Inflammatory macrophage treated with lipopolysaccharide for 4 hours (primary cell): ENCODE measurements around the gene DOCK4.

ENCODE experiments used
- DNase-seq: peaks from one replicate; pipeline ENCODE4 v3.0.0-alpha.2; 2020

The DOCK4 gene

DNA sequence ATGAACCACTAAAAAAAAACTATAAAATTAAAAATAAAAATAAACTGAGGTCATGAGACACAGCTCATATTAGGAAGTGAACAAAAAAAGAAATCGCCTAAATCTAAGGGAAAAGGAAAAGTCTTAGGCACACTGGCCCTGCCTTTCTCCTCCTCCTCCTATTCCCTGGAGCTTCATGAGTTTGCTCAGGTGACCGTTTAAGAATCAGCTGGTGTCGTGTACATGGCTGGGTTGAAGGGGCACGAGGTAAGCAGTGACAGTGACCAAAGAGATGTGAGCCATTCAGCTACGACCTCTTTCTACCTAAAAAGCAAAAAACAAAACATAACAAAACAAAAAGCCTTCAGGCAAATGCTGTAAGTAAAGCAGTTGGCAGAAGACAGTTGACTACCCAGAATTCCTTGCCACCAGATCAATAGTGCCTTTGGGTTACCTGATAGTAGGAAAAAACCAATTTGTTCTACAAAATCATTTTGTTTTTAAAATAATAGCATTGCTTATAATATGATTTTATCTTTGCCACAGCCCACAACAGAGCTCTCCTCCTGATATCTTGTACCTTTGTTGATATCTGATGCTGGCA, 135.4 kb downstream of the DOCK4 start:
- DNase-seq, result no peak

DNA sequence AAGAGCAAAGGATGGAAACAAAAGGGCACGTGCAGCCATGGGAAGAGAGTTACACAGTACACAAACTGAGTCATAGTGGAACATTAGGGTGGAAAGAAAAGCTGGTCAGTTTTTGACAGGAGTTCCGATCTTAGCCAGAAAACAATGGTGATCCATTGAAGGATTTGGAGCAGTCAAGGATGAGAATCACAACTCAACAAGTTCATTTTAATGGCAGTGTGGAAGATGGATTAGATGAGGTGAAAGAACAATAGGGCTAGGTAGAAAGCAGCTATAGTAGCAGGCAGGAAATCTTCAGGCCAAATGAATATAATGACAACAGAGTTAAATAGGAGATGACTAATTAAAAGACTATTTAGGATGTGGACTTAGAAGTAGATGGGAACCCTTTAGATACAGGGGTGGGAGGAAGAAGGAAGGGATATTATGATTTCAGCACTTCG, 136.3 kb downstream of the DOCK4 start:
- DNase-seq, result peak; percentile 35

DNA sequence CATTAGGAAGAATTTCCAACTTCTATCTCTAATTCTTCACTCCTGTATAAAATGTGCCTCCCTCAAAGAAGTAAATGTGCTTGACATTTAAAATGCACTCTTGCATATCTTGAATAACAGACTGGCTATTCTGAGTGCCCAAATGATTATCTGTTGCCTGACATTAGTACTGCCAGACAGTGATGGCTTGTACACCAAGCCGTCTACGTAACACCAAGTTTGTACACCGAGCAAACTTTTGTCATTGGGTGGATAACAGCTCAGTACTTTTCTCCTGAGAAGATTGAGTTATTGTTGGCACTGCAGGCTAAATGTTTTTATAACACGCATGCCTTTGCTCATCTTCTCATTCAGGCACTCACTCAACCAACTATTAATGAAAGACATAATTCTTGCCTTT, 137.2 kb downstream of the DOCK4 start:
- DNase-seq, result no peak

DNA sequence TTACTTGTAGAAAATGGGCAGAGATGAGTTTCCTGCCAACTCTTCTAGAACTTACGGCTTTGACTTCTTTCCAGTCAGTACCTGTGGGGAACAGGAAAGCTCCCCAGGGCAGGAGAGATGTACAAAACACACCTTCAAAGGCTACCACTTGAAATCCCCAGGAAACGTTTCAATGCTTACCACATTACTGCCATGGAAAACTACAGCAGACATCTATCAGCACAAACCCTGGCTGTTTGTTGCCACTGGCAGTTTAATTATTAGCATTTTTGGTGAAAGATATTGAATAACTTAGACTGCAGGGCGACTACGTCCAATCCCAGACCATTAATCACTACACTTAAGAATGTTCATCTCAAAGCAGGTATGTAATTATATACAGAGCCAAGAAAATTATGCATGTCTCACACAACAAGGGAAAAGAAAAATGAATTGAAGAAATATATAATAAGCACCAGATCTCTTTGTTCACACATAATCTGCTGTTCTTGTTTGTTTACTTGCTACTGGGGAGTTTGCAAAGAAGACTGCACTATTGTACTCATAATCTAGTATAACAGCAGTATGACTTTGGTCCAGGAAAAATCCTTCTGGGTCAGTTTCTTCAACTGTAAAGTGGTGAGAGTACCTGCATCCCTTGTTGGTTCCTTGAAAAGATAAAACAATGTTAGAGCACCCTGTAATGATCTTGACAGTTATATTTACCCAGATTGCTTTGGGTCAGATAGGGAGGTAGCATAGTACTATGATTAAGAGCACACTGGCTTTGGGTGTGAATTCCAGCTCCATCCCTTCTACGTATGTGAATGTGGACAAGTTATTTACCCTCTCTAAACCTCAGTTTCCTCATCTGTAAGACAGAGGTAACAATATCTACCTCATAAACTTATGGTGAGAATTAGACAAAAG, 138.3 kb downstream of the DOCK4 start:
- no peak for DNase-seq

DNA sequence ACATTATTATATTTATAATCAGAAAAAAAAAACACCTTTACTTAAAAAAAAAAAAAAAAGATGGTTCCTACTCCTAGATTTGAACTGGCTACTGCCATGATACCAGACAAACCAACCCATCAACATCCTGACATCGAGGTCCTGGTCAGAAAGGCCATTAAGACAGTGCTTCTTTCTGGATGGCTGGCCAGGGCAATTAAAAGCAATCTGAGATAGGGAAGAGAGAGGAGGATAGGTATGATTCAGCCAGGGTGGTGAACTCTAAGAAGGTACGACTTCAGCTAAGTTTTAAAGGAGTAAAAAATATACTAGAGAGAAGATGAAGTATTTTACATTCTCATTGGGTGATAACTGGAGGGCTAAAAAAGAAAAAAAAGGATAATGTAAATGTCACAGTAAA, 139.0 kb downstream of the DOCK4 start:
- DNase-seq, result no peak

DNA sequence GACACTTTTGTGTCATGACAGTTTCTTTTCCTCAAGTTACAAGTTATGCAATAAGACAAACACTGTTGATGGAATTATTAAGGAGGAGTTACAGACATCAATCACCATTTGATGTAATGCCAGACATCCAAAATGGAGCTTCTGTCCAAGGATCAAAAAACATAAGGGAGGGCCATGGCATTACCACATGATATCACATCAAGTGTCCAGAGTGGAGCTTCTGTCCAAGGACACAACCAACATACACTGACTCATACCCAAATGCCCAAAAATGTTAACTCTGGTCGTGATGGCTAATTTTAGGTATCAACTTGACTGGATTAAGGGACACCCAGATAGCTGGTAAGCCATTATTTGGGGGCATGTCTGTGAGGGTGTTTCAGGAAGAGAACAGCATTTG, 140.4 kb downstream of the DOCK4 start:
- peak; percentile 52 for DNase-seq

DNA sequence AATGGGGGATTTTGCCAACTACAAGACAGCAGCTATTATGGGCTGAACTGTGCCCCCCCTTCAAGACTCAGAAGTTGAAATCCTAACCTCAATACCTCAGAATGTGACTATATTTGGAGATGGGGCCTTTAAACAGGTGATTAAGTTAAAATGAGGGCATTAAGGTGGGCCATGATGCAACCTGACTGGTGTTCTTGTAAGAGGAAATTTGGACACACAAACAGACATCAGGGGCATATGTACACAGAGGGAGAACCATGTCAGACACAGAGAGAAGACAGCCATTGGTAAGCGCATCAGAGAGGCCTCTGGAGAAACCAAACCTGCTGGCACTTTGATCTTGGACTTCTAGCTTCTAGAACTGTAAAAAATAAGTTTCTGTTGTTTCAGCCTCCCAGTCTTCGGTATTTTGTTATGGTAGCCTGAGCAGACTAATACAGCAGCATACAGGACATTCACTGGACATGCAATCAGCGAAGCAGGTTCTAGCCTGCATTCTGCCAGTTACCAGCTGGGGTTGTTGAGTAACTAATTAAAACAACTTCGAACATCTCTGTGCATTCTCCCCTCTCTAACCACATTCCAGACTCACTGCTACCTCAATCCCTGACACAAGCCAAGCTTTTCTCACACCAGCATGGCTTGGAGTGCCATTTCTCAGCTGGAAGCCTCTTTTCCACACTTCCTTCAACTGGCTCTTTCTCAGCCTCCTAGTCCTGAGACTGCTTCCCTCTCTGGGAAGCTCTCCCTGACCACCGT, 141.4 kb downstream of the DOCK4 start:
- DNase-seq, result no peak

DNA sequence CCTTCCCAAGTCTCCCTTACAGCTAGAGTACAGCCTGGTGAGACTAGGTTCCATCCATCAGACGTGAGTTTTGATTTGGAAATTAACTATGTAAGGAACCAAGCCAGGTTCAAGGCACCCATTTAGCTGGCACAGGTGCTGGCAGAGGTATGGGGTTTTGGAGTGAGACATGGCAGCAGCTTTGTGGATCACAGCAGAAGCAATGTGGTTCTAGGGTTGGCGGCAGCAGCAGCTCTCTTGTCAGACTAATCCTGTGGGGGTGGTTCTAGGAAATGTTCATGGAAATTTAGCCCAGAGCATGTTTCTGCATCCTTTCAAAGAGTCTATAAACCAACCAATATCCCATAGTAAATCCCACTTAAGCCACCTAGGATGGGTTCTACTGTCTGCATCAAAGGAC, 142.2 kb downstream of the DOCK4 start:
- no peak for DNase-seq

DNA sequence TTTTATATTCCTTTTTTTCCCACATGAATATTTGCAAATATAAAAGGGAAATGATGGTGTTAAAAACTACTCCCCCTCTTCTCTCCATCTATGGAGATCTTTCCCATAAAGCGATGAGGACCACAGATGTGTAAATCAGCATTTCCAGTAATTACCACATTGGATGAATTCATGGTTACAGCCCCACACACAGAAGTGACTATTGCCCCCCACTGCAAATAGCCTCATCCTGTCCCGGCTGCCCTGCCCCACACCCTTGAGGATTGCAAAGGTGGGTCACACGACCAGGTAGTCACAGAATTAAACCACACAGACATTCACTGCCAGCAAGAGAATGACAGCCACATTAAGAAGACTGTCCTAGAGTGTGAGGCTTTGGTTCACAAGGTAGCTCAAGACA, 145.1 kb downstream of the DOCK4 start:
- DNase-seq, result no peak

DNA sequence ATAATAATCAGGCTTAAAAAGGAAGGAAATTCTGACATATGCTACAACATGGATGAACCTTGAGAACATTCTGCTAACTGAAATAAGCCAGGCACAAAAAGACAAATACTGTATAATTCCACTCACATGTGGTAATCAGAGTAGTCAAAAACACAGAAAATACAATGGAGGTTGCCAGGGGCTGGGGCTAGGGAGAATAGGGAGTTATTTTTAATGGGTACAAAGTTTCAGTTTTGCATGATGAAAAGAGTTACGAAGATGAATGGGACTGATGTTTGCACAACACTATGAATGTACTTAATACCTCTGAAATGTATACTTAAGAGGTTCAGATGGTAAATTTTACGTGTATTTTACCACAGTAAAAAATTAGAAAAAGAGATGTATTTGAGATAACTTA, 145.6 kb downstream of the DOCK4 start:
- no peak for DNase-seq

DNA sequence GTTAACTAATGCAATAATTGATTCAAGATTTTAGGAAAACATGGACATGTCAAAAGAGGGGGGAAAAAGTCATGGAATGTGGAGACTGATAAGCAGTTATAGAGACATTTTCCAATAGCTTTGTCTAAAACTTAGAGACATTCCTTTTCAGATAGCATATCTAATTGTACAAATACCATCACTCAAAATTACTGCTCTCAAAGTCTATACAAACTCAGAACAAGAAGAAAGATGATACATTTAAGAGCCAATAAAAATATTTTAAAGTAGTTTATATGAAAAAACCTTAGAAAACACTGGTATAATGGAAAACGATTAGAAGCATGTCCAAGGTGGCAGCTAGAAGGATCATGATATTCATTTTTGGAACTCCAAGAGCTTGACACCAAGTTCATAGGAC, 146.5 kb downstream of the DOCK4 start:
- no peak for DNase-seq

DNA sequence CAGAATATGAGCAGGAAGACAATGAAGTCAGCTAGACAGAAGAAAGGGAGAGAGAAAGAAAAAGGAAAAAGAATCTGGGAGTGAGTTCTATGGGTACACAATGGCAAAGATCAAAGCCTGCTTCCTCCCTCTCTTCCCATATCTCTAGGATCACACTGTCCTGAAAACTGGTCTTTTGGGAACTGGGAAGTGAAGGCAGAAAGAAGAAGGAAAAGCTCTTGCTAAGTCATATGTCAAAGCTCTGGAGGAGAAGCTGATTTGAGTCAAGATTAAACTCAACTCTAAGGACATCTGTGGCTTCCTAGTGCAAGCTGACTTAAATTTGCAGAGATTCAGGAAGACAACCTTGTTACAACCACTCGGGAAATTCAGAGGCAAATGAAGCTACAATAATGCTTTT, 147.5 kb downstream of the DOCK4 start:
- DNase-seq, result peak; percentile 50

DNA sequence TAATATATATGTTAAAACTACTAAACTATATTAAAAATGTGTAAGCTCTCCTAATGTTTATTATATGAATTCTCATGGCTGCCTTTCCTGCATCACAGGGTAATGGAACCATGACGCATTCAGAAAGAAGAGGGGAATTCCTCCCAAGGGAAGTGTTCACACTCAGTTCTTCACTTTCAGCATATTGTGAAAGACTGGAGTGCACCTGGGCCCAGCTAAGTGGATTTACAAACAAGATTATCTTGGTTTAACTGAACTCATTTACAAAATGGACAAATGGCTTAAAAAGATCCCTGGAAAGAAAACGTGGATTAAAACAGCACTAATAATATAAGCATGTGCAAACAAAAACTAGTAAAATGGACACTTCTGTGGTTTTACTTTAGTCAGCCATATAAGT, 149.8 kb downstream of the DOCK4 start:
- DNase-seq, result peak; percentile 93

DNA sequence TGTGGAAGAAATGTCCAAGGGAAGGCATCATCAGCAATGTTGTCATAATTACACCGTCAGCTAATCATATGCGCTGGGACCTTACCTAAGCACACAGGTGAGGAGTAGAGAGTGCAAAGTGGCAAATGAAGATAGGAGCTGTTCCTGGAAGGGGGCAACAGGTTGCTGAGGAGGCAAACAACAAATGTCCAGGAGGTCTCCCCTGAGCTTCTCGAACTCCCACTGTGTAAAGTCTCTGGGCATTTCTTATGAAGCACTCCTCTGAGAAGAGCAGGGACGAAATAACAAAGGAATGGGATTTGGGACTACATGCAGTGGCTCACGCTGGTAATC, 152.5 kb downstream of the DOCK4 start:
- DNase-seq, result no peak

DNA sequence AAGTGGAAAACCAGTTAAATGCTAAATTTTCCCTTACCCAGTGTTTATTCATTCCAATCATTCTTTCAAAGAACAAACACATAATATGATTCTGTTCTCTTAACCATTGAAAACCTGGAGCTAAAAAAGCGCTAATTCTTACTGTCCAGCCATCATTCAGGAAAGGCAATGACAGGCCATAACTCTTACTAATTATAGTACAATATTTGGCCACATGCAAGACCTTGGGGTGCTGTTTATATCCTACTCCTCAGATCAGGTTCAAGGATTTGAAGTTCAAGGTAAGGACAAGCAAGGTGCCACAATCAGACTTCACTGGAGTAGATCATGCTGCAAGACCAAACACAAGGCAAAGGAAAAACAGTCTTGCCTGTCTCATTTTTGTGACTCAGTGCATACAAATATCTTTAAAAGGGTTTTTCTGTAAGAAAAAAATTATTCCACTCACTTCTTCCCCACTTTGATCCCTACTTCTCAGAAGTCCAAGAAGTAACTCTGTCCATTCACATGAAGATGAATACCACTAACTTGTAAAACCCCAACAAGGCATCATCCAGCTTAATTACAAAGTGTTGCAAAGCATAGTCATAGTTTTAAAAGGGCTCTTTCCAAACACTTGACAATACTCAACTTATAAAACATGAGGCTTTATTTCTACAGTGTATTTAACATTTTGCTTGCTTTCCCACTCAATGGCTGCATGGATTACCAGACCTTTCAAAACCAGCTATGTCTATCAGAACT, 153.0 kb downstream of the DOCK4 start:
- DNase-seq, result peak; percentile 40

DNA sequence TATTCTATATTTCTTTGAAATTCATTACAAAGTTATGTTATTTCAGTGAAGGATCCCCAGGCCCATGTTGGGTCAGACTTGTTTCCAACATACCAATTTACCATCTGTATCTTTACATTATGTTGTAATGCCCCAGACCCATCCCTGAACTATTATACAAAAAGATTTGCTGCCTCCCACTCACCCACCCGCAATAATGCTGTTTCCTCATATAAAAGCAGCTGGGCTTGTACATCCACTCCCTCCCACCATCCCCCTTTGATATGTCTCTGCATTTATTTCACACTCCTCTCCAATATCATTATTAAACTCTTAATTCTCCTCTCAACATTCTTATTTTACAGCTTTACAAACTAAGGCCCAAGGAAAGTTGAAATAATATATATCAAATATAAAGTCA, 153.7 kb downstream of the DOCK4 start:
- DNase-seq, result peak; percentile 33

DNA sequence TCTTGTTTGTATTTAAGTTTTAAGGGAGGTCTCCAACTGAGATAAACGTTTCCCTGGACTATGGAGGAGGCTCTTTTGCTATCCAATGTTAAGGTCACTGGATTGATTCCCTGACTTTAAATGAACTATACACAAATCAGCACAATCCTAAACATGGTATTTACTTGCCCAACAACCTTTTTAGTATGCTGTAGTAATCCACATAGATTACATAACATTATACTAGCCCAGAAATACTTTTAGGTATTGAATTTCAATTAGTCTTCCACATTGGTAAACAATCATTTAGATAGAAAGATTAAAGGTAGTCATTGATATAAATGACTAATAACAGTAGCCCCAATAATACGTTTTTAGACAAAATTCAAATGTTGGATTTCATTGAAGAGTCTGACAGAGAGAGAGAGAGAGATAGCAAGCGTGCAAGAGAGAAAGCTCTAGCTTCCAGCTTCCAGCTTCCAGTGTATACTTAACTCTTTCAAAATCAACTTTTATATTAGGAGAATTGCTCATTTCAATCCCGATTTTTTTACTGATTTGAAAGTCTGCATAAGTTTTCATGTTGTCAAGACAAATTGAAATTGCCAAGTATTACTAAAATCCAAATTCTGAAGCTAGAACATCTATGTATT, 155.8 kb downstream of the DOCK4 start:
- DNase-seq, result no peak

DNA sequence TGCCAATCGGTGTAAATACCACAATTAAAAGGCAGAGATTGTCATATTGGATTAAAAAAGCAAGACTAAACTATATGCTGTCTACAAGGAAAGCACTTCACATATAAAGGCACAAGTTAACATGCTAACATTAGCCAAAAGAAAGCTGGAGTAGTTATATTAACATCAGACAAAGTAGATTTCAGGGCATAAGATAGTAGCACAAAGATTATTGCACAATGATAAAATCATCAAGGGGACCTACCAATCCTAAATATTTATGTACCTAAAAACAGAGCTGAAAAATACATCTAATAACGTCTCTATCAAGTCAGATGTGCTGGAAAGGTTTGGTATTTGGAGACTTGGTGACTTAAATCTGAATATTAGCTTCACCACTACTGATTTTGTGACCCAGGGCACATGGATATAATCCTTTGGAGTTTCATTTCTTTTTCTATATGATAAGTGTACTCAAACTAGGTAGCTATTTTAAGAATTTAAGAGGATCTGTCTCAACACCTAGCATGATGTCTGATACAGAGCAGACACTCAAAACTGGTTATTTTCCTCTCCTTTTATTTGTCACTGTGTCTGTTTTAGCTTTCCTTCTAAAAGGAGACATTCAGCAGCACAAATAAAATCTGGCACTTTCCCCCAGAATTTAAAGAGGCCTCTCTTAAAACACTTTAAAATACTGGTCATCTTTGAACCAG, 156.5 kb downstream of the DOCK4 start:
- DNase-seq, result no peak

DNA sequence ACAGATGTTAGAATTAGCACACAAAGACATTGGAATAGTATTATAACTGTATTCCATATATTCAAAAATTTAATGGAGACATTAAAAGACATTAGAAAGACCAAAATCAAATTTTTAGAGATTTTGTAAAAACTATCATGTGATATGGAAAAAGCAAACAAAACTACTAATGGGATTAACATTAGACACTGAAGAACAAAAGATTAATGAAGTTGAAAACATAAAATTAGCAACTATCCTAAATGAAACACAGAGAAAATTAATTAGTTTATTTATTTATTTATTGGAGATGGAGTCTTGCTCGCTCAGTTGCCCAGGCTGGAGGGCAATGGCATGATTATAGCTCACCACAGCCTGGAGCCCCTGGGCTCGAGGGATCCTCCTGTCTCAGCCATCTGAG, 158.8 kb downstream of the DOCK4 start:
- DNase-seq, result no peak

DNA sequence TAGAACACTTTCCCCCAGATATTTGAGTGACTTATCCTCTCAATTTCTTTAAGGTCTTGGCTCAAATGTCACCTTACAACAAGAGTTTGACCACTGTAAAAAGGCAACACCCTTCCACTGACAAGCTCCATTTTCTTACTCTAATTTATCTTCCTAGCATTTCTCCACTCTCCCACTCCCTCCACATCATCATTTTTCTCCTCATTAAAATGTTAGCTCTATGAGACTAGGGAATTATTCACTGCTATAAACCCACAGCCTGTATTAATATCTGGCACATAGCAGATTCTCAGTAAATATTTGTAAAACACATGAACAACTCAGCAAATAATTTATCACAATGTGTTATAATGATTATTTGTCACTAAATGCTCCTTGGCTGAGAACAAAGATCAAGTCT, 161.0 kb downstream of the DOCK4 start:
- no peak for DNase-seq

DNA sequence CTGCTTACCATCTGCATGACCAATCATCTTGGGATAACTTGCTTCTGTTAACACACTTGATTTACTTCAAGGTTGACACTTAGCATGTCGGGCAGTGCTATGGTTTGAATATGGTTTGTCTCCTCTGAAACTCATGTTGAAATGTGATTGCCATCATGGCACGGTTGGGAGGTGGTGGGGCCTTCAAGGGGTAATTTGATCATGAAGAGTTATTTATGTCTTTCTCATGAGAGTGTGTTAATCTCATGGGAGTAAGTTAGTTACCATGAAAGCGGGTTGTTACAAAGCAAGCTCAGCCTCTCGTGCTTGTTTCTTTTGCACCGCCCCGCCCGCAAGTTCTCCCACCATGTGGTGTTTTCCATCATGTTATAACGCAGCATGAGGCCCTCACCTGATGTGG, 163.6 kb downstream of the DOCK4 start:
- DNase-seq, result no peak

DNA sequence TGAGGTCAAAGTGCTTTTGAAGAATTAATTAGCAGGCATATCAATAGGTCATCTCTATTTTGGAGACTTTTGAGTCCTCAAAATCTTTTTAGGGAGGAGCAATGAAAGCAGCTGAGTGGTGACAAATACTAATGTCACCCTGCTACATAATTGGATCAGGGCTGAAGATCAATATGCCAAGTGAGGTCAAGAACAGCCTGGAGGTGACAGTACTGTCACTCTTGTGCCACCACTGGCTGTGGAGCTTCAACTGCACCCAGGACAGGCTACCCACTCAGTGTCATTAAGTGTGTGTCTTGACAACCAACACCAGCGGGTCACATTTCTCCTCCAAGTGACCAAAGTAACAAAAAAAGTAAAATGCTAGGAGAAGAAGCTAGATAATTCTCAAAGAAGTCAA, 167.8 kb downstream of the DOCK4 start:
- DNase-seq, result no peak
